Karpas-422 (cell line): ENCODE data around the gene OR52E1. TPM values are rescaled to one million over a fixed set of nuclear protein-coding genes. Genes with fewer than 3 reads are reported as not detected.

Experiments
- DNase-seq: peaks from one replicate; pipeline ENCODE4 v3.0.0-alpha.2; 2015
- H2AFZ ChIP-seq: fragments of 200-600 bp; sonication (generic); 2 replicates; pipeline ENCODE4 v1.6.1; 2014; ENCODE audit warnings: antibody characterized with exemption, low read length, mixed read lengths
- H3K27ac ChIP-seq: fragments of 200-600 bp; sonication (generic); 2 replicates; pipeline ENCODE4 v1.5.1; 2014; ENCODE audit warnings: mild to moderate bottlenecking, low read length, moderate library complexity
- H3K27me3 ChIP-seq: fragments of 200-600 bp; sonication (generic); 2 replicates; pipeline ENCODE4 v1.6.1; 2014; ENCODE audit warnings: low read length, mixed read lengths
- H3K36me3 ChIP-seq: fragments of 200-600 bp; sonication (generic); 2 replicates; pipeline ENCODE4 v1.6.1; 2014; ENCODE audit warnings: low read length, mixed read lengths; ENCODE audit not compliant: insufficient read depth
- H3K4me1 ChIP-seq: fragments of 200-600 bp; sonication (generic); 2 replicates; pipeline ENCODE4 v1.6.1; 2014; ENCODE audit warnings: mild to moderate bottlenecking, low read length, mixed read lengths
- H3K4me2 ChIP-seq: fragments of 200-600 bp; sonication (generic); 2 replicates; pipeline ENCODE4 v1.6.1; 2014; ENCODE audit warnings: low read length, low read depth, mild to moderate bottlenecking; ENCODE audit not compliant: poor library complexity, severe bottlenecking
- H3K4me3 ChIP-seq: fragments of 200-600 bp; sonication (generic); 2 replicates; pipeline ENCODE4 v1.5.1; 2014; ENCODE audit warnings: mild to moderate bottlenecking, antibody characterized with exemption, low read length, mixed read lengths
- H3K79me2 ChIP-seq: fragments of 200-600 bp; sonication (generic); 2 replicates; pipeline ENCODE4 v1.6.1; 2014; ENCODE audit warnings: mild to moderate bottlenecking, low read length, mixed read lengths
- H3K9ac ChIP-seq: fragments of 200-600 bp; sonication (generic); 2 replicates; pipeline ENCODE4 v1.6.0; 2014; ENCODE audit warnings: low read length
- H3K9me2 ChIP-seq: fragments of 200-600 bp; sonication (generic), shearing (Covaris generic); replicated peaks from 2 replicates; pipeline ENCODE4 v1.6.0; 2014; ENCODE audit warnings: mild to moderate bottlenecking, low read length, moderate library complexity; ENCODE audit not compliant: insufficient read depth
- H3K9me3 ChIP-seq: fragments of 300-700, 200-600 bp; sonication (generic); 2 replicates; pipeline ENCODE4 v1.6.1; 2014; ENCODE audit warnings: low read length, mixed read lengths
- H4K20me1 ChIP-seq: fragments of 200-600 bp; sonication (generic); 2 replicates; pipeline ENCODE4 v1.6.1; 2014; ENCODE audit warnings: mild to moderate bottlenecking, antibody characterized with exemption, low read length, low read depth; ENCODE audit not compliant: insufficient read depth
- total RNA-seq: library from RNA; depleted of rRNA; stranded (reverse); fragments of >200 nt; shearing (Covaris generic); gene quantifications from 2 replicates; pipeline ENCODE4 v1.2.3, GENCODE V29; 2014; ENCODE audit warnings: low replicate concordance

The OR52E1 gene
- total RNA-seq, 1 experiment from 2014 or later = not detected

DNA sequence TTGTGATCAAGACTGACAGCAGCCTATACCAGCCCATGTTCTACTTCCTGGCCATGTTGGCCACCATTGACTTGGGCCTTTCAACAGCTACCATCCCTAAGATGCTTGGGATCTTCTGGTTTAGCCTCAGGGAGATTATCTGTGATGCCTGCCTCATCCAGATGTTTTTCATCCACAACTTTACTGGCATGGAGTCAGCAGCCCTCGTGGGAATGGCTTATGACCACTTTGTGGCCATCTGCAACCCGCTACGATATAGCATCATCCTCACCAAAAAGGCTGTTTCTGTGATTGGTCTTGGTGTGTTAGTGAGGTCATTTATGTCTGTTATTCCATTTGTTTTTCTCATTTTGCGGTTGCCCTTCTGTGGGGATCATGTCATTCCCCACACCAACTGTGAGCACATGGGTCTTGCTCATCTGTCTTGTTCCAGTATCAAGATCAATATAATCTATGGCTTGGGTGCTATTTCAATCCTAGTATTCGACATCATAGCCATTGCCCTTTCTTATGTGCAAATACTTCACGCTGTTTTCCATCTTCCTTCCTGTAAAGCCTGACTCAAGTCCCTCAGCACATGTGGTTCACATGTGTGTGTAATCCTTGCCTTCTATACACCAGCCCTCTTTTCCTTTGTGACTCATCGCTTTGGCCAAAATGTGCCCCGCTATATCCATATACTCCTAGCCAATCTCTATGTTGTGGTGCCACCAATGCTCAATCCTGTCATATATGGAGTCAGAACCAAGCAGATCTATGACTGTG lies 23.6 kb downstream of the OR52E1 start:
- Histone ChIP-seq H3K9ac (no peak overlapping the region), H3K9me3 (no peaks in the 10 kb centered on the region), H3K36me3 (no peaks in the 10 kb centered on the region), H3K79me2 (no peaks in the 10 kb centered on the region), H4K20me1 (no peaks in the 10 kb centered on the region), H2AFZ (no peak overlapping the region), H3K9me2 (no peaks in the 10 kb centered on the region), H3K27me3 (no peaks in the 10 kb centered on the region), H3K4me3 (no peak overlapping the region), H3K4me1 (no peaks in the 10 kb centered on the region), H3K4me2 (no peak overlapping the region), H3K27ac (no peak overlapping the region)
- no peak for DNase-seq

GRCh38 chr11:5096011-5096410 lies 26.6 kb downstream of the OR52E1 start:
- DNase-seq = no peak
- Histone ChIP-seq H3K27ac (no peak overlapping the region), H3K9ac (no peak overlapping the region), H3K79me2 (no peaks in the 10 kb centered on the region), H3K9me3 (no peaks in the 10 kb centered on the region), H3K9me2 (no peaks in the 10 kb centered on the region), H3K36me3 (no peaks in the 10 kb centered on the region), H3K27me3 (no peaks in the 10 kb centered on the region), H2AFZ (no peak overlapping the region), H3K4me1 (no peaks in the 10 kb centered on the region), H3K4me3 (no peak overlapping the region), H3K4me2 (no peak overlapping the region), H4K20me1 (no peaks in the 10 kb centered on the region)

DNA sequence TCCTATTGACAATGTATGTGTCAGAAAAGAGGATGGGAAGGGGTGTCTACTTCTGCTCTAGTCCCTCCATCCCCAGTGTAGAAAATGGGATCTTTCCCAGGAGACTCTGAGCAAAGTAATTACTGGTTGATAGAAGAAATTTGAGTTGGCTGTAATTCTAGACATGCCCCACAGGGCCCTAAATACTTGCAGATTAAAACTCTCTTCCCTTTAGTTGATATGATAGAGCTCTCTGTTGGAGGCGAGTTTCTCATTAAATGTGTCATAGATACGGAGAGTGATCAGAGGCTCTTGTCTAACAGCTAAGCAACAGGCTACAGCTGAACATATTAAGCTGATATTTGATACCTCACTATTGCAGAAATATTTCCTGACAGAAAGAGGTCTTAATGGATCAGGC lies 32.9 kb downstream of the OR52E1 start:
- H3K27ac ChIP-seq = no peak overlapping the region
- DNase-seq = no peak
- no peaks in the 10 kb centered on the region for H3K4me1 ChIP-seq
- no peaks in the 10 kb centered on the region for H3K27me3 ChIP-seq
- H3K9me2 ChIP-seq = no peaks in the 10 kb centered on the region
- no peak overlapping the region for H3K4me3 ChIP-seq
- no peaks in the 10 kb centered on the region for H4K20me1 ChIP-seq
- H3K9ac ChIP-seq = no peak overlapping the region
- H3K36me3 ChIP-seq = no peaks in the 10 kb centered on the region
- no peaks in the 10 kb centered on the region for H3K79me2 ChIP-seq
- H2AFZ ChIP-seq = no peak overlapping the region
- H3K9me3 ChIP-seq = no peaks in the 10 kb centered on the region
- no peak overlapping the region for H3K4me2 ChIP-seq

DNA sequence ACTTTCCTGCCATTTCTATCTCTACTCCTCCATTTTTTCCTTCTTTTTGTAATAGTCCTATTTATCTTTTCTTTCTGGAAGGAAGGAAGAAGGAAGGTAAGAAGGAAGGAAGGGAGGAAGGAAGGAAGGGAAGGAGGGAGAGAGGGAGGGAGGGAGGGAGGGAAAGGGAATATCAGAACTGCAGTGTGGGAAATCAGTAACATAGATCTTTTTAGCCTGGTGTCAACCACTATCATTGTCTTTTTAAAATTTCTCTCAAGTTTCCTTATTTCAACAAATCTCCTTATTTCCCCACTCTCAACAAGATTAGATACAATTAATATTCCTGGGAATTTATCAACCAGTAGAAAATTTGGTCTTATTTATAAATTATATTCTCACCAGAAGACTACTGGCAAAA lies 33.7 kb downstream of the OR52E1 start:
- H3K4me1 ChIP-seq = no peaks in the 10 kb centered on the region
- no peak overlapping the region for H2AFZ ChIP-seq
- no peaks in the 10 kb centered on the region for H3K27me3 ChIP-seq
- no peaks in the 10 kb centered on the region for H3K36me3 ChIP-seq
- no peak overlapping the region for H3K27ac ChIP-seq
- no peaks in the 10 kb centered on the region for H3K9me3 ChIP-seq
- H3K9ac ChIP-seq = no peak overlapping the region
- no peaks in the 10 kb centered on the region for H3K9me2 ChIP-seq
- no peak for DNase-seq
- H3K4me2 ChIP-seq = no peak overlapping the region
- no peaks in the 10 kb centered on the region for H3K79me2 ChIP-seq
- no peak overlapping the region for H3K4me3 ChIP-seq
- no peaks in the 10 kb centered on the region for H4K20me1 ChIP-seq

DNA sequence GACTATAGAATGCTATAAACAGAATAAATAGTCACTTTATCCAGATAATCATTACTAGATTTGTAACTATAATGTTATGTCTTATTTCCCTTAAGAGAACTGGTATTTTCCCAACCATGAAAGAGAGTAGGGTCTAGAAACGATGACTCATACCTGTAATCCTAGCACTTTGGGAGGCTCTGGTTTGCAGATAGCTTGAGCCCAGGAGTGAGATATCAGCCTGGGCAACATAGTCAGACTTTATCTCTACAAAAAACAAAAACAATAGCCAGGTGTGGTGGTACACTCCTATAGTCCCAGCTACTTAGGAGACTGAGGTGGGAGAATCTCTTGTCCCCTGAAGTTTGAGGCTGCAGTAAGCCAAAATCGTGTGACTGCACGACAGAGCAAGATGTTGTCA lies 37.9 kb downstream of the OR52E1 start:
- Histone ChIP-seq H3K9me2 (no peaks in the 10 kb centered on the region), H3K9me3 (no peaks in the 10 kb centered on the region), H3K27ac (no peak overlapping the region), H3K79me2 (no peaks in the 10 kb centered on the region), H3K4me2 (no peak overlapping the region), H3K27me3 (no peaks in the 10 kb centered on the region), H3K9ac (no peak overlapping the region), H2AFZ (no peak overlapping the region), H3K4me3 (no peak overlapping the region), H3K36me3 (no peaks in the 10 kb centered on the region), H3K4me1 (no peaks in the 10 kb centered on the region), H4K20me1 (no peaks in the 10 kb centered on the region)
- no peak for DNase-seq

DNA sequence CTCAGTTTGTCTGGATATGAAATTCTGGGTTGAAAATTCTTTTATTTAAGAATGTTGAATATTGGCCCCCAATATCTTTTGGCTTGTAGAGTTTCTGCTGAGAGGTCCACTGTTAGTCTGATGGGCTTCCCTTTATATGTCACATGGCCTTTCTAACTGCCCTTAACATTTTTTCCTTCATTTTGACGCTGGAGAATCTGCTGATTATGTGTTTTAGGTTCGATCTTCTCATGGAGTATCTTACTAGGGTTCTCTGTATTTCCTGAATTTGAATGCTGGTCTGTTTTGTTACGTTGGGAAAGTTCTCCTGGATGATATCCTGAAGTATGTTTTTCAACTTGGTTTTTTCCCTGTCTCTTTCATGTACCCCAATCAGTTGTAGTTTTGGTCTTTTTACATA lies 46.0 kb downstream of the OR52E1 start:
- DNase-seq = no peak
- Histone ChIP-seq H3K79me2 (no peaks in the 10 kb centered on the region), H3K4me3 (no peak overlapping the region), H3K36me3 (no peaks in the 10 kb centered on the region), H3K27ac (no peak overlapping the region), H3K4me2 (no peak overlapping the region), H3K4me1 (no peaks in the 10 kb centered on the region), H3K9me2 (no peaks in the 10 kb centered on the region), H2AFZ (no peak overlapping the region), H3K27me3 (no peaks in the 10 kb centered on the region), H4K20me1 (no peaks in the 10 kb centered on the region), H3K9me3 (no peaks in the 10 kb centered on the region), H3K9ac (no peak overlapping the region)

DNA sequence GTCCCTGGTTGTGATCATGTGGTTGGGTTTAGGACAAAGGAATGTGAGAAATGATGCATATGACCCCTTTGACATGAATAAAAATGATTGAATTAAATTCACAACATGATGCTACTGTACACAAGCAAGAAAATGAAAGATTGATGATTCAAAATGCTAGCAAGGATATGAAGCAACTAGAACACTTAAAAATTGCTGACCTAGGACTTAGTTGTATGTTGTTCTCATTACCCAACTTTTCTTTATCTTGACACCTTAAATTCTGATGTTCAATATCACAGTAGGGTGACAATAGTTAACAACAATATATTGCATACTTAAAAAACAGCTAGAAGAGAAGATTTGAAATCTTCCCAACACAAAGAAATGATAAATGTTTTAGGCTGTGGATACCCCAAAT lies 48.2 kb downstream of the OR52E1 start:
- Histone ChIP-seq H3K36me3 (no peaks in the 10 kb centered on the region), H3K4me3 (no peak overlapping the region), H3K9ac (no peak overlapping the region), H4K20me1 (no peaks in the 10 kb centered on the region), H2AFZ (no peak overlapping the region), H3K4me1 (no peaks in the 10 kb centered on the region), H3K27me3 (no peaks in the 10 kb centered on the region), H3K27ac (no peak overlapping the region), H3K9me2 (no peaks in the 10 kb centered on the region), H3K4me2 (no peak overlapping the region), H3K79me2 (no peaks in the 10 kb centered on the region), H3K9me3 (no peaks in the 10 kb centered on the region)
- no peak for DNase-seq

DNA sequence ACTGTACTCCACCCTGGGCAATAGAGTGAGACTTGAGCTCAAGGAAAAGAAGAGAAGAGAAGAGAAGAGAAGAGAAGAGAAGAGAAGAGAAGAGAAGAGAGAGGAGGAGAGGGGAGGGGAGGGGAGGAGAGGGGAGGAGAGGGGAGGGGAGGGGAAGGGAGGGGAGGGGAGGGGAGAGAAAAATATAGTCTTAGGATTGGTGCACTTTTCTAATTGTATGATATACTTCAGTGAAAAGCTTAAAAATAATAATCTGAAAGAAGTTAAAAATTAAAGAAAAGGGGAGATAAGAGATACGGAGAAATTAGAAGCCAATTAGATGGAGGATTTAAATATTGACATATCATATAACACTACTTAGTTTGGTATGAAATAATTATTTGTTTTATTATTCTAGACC lies 49.5 kb downstream of the OR52E1 start:
- Histone ChIP-seq H3K36me3 (no peaks in the 10 kb centered on the region), H3K27ac (no peak overlapping the region), H3K9ac (no peak overlapping the region), H3K79me2 (no peaks in the 10 kb centered on the region), H3K4me1 (no peaks in the 10 kb centered on the region), H3K4me3 (no peak overlapping the region), H4K20me1 (no peaks in the 10 kb centered on the region), H3K4me2 (no peak overlapping the region), H2AFZ (no peak overlapping the region), H3K27me3 (no peaks in the 10 kb centered on the region), H3K9me3 (no peaks in the 10 kb centered on the region), H3K9me2 (no peaks in the 10 kb centered on the region)
- DNase-seq = no peak
